HCT116 (cell line): ENCODE data around the gene RNF217. TPM values are rescaled to one million over a fixed set of nuclear protein-coding genes. Genes with fewer than 3 reads are reported as not detected.

Source experiments
- ATAC-seq: fragments of 200-7000 bp; cut with Tn5 transposase; 2 replicates; pipeline ENCODE4 v1.9.1; 2020; ENCODE audit warnings: mild to moderate bottlenecking, moderate library complexity
- BruUV-seq: library from RNA; stranded (reverse); fragments of 400-500 nt; replicated peaks from 2 replicates; lab custom pipeline; 2021; lab: Mats Ljungman, UMichigan
- CTCF ChIA-PET: fragments of 300-600 bp; sonication (Branson Sonifier 250); formaldehyde crosslinking; loops from one replicate; lab custom pipeline; 2021; ENCODE audit warnings: antibody characterized with exemption; lab: Charles Lee
- POLR2A ChIA-PET: fragments of 300-600, 350-600 bp; sonication (Branson Sonifier 250); formaldehyde crosslinking; loops from one replicate; lab custom pipeline; 2021; ENCODE audit warnings: antibody characterized with exemption; lab: Charles Lee
- RAD21 ChIA-PET, 2 experiments: fragments of 300-600 bp; sonication (Branson Sonifier 250); formaldehyde crosslinking; loops; one replicate each; lab custom pipeline; 2023; ENCODE audit warnings: low total read pairs in 2 of 2; ENCODE audit not compliant: uncharacterized antibody in 2 of 2, unreplicated experiment in 2 of 2, low non-redundant PET in 1 of 2; lab: Charles Lee
- DNase-seq: peaks from one replicate; pipeline ENCODE4 v3.0.0-alpha.2; 2010; ENCODE audit warnings: low read depth, low spot score
- H2AFZ ChIP-seq: fragments of 200-600 bp; shearing (Covaris generic), sonication (generic); 2 replicates; pipeline ENCODE4 v1.6.1; 2017; ENCODE audit warnings: low read depth, mixed run types, mixed read lengths, antibody characterized with exemption, low read length; ENCODE audit not compliant: poor library complexity, severe bottlenecking
- H3K27ac ChIP-seq: 2 replicates; pipeline ENCODE4 v1.5.1; 2012; ENCODE audit warnings: low read depth, low read length
- H3K27me3 ChIP-seq: fragments of 200-600 bp; sonication (generic); 2 replicates; pipeline ENCODE4 v1.6.1; 2016; ENCODE audit warnings: mixed run types, low read length, mixed read lengths; ENCODE audit not compliant: insufficient read depth
- H3K36me3 ChIP-seq, 2 experiments: fragments of 200-500 bp in 1 of 2; fragments of 200-600 bp in 1 of 2; sonication (Bioruptor generic) in 1 of 2; sonication (generic) in 1 of 2; 2 replicates each; pipeline versions ENCODE4 v1.5.1 to v1.6.1; 2014 to 2016; ENCODE audit warnings: low read length in 2 of 2, inconsistent platforms in 1 of 2, mixed read lengths in 1 of 2, mixed run types in 1 of 2; ENCODE audit not compliant: insufficient read depth in 2 of 2, control insufficient read depth in 1 of 2
- H3K4me1 ChIP-seq, 2 experiments: fragments of 200-600 bp in 1 of 2; sonication (generic) in 1 of 2; 2 replicates each; pipeline versions ENCODE4 v1.5.1 to v1.6.1; 2012 to 2017; ENCODE audit warnings: low read length in 2 of 2, inconsistent platforms in 1 of 2, mild to moderate bottlenecking in 1 of 2, mixed read lengths in 1 of 2, mixed run types in 1 of 2, moderate library complexity in 1 of 2; ENCODE audit not compliant: insufficient read depth in 2 of 2, control insufficient read depth in 1 of 2
- H3K4me2 ChIP-seq: fragments of 200-600 bp; sonication (generic); 2 replicates; pipeline ENCODE4 v1.6.1; 2017; ENCODE audit warnings: mixed run types, low read length, mixed read lengths
- H3K4me3 ChIP-seq, 2 experiments: fragments of 200-600 bp in 1 of 2; sonication (generic) in 1 of 2; replicated peaks in 1 of 2; 2 replicates each; pipeline ENCODE4 v1.5.1; 2011 to 2016; ENCODE audit warnings: low read length in 2 of 2, control low read depth in 1 of 2, low read depth in 1 of 2, mild to moderate bottlenecking in 1 of 2, mixed read lengths in 1 of 2, mixed run types in 1 of 2
- H3K79me2 ChIP-seq: fragments of 200-600 bp; sonication (generic); 2 replicates; pipeline ENCODE4 v1.6.1; 2017; ENCODE audit warnings: mild to moderate bottlenecking, mixed run types, low read length, moderate library complexity, mixed read lengths; ENCODE audit not compliant: insufficient read depth
- H3K9ac ChIP-seq: fragments of 200-600 bp; sonication (generic); 2 replicates; pipeline ENCODE4 v1.6.1; 2016; ENCODE audit warnings: low read length, mixed read lengths
- H3K9me2 ChIP-seq: fragments of 200-600 bp; sonication (generic), shearing (Covaris generic); 2 replicates; pipeline ENCODE4 v1.6.1; 2017; ENCODE audit warnings: mixed run types, mild to moderate bottlenecking, moderate library complexity; ENCODE audit not compliant: insufficient read depth
- H3K9me3 ChIP-seq, 2 experiments: fragments of 200-500 bp in 1 of 2; fragments of 200-600 bp in 1 of 2; sonication (Bioruptor generic) in 1 of 2; sonication (generic) in 1 of 2; 2 replicates each; pipeline ENCODE4 v1.6.1; 2014 to 2017; ENCODE audit warnings: low read length in 2 of 2, mixed read lengths in 2 of 2, inconsistent platforms in 1 of 2, low read depth in 1 of 2, mild to moderate bottlenecking in 1 of 2, mixed run types in 1 of 2, moderate library complexity in 1 of 2; ENCODE audit not compliant: control insufficient read depth in 1 of 2, insufficient read depth in 1 of 2
- H4K20me1 ChIP-seq: fragments of 200-600 bp; sonication (generic), shearing (Covaris generic); 2 replicates; pipeline ENCODE4 v1.6.1; 2017; ENCODE audit warnings: mixed run types, mild to moderate bottlenecking, moderate library complexity; ENCODE audit not compliant: insufficient read depth
- ATF3 ChIP-seq: IDR thresholded peaks from 2 replicates; pipeline ENCODE4 v1.6.1; 2012
- CBX3 ChIP-seq: IDR thresholded peaks from 2 replicates; pipeline ENCODE4 v1.6.1; 2012; ENCODE audit warnings: low read depth
- CTCF ChIP-seq, 3 experiments: fragments of 200-600 bp in 1 of 3; sonication (generic) in 1 of 3; IDR thresholded peaks in 2 of 3; conservative IDR thresholded peaks in 1 of 3; 2 replicates each; pipeline ENCODE4 v1.5.1; 2012 to 2017; ENCODE audit warnings: low read depth in 2 of 3, low read length in 2 of 3, antibody characterized with exemption in 1 of 3, borderline replicate concordance in 1 of 3, control low read depth in 1 of 3, mild to moderate bottlenecking in 1 of 3, mixed read lengths in 1 of 3, mixed run types in 1 of 3, moderate library complexity in 1 of 3; ENCODE audit not compliant: insufficient read depth in 1 of 3
- EGR1 ChIP-seq: IDR thresholded peaks from 2 replicates; pipeline ENCODE4 v1.6.1; 2012; ENCODE audit warnings: low read depth
- ELF1 ChIP-seq: IDR thresholded peaks from 2 replicates; pipeline ENCODE4 v1.6.1; 2012; ENCODE audit warnings: low read depth, borderline replicate concordance
- EZH2phosphoT487 ChIP-seq: fragments of 200-600 bp; IDR thresholded peaks from 2 replicates; pipeline ENCODE4 v1.6.1; 2018; ENCODE audit warnings: antibody characterized with exemption, borderline replicate concordance
- FOSL1 ChIP-seq: IDR thresholded peaks from 2 replicates; pipeline ENCODE4 v1.6.1; 2012; ENCODE audit warnings: low read depth
- JUND ChIP-seq: IDR thresholded peaks from 2 replicates; pipeline ENCODE4 v1.6.1; 2012
- POLR2AphosphoS5 ChIP-seq: IDR thresholded peaks from 2 replicates; pipeline ENCODE4 v1.6.1; 2011; ENCODE audit warnings: mild to moderate bottlenecking, low read depth, low read length, moderate library complexity
- SIN3A ChIP-seq: IDR thresholded peaks from 2 replicates; pipeline ENCODE4 v1.6.1; 2012; ENCODE audit warnings: low read depth
- SP1 ChIP-seq: IDR thresholded peaks from 2 replicates; pipeline ENCODE4 v1.6.1; 2012; ENCODE audit warnings: low read depth
- YY1 ChIP-seq: IDR thresholded peaks from 2 replicates; pipeline ENCODE4 v1.6.1; 2011; ENCODE audit warnings: low read length, low read depth, moderate library complexity, mild to moderate bottlenecking; ENCODE audit not compliant: insufficient replicate concordance; ENCODE audit errors: extremely low read depth
- ZBTB33 ChIP-seq: IDR thresholded peaks from 2 replicates; pipeline ENCODE4 v1.6.1; 2011; ENCODE audit warnings: mild to moderate bottlenecking, low read length, moderate library complexity; ENCODE audit not compliant: insufficient replicate concordance; ENCODE audit errors: extremely low read depth
- ZFX ChIP-seq: fragments of 450-650 bp; IDR thresholded peaks from 2 replicates; pipeline ENCODE4 v1.6.1; 2017
- ZNF274 ChIP-seq: fragments of 200-500 bp; sonication (Bioruptor generic); IDR thresholded peaks from 2 replicates; pipeline ENCODE4 v1.6.1; 2014; ENCODE audit warnings: mild to moderate bottlenecking, low read depth, low read length, inconsistent platforms
- intact Hi-C: fragments of 100-400 bp; cut with micrococcal nuclease; formaldehyde crosslinking; loops from 2 replicates; pipeline ENCODE4 v1.10.0; 2022
- total RNA-seq: library from RNA; stranded (reverse); gene quantifications from one replicate; pipeline ENCODE4 v1.2.1, GENCODE V29; 2021; ENCODE audit not compliant: unreplicated experiment

Gene RNF217
- total RNA-seq, 1 experiment from 2014 or later, result 20.4 TPM

GRCh38 chr6:125086716-125087115 lies 124.5 kb downstream of the RNF217 start:
- no peaks in the 10 kb centered on the region for H3K9me3 ChIP-seq
- no peaks in the 10 kb centered on the region for H3K4me1 ChIP-seq
- ATAC-seq (no peak), DNase-seq (no peak)
- H3K79me2 ChIP-seq, result no peaks in the 10 kb centered on the region
- no TSS peak for BruUV-seq
- no peak overlapping the region for H3K9ac ChIP-seq
- no peak overlapping the region for H3K4me2 ChIP-seq
- TF ChIP-seq CTCF (IDR thresholded peaks at IDR 0.05 in 2 of 3, conservative IDR thresholded peaks at IDR 0.05 in 1 of 3; ENCODE audit: borderline replicate concordance in 1 of 3, insufficient read depth in 1 of 3, low read depth in 2 of 3, low read length in 2 of 3) (no peak), EGR1 (no peak), JUND (no peak), SIN3A (no peak), ZNF274 (no peak), ATF3 (no peak), FOSL1 (no peak), YY1 (no peak), CBX3 (no peak), SP1 (no peak), EZH2phosphoT487 (no peak), POLR2AphosphoS5 (no peak), ELF1 (no peak), ZFX (no peak), ZBTB33 (no peak)
- intact Hi-C loops, result no loop called here
- POLR2A ChIA-PET, result no interaction called here
- H4K20me1 ChIP-seq, result no peaks in the 10 kb centered on the region
- no peaks in the 10 kb centered on the region for H3K27me3 ChIP-seq
- CTCF ChIA-PET, result no interaction called here
- no peak overlapping the region for H3K27ac ChIP-seq
- no peaks in the 10 kb centered on the region for H3K36me3 ChIP-seq
- H2AFZ ChIP-seq, result no peak overlapping the region
- H3K9me2 ChIP-seq, result no peaks in the 10 kb centered on the region
- no peak overlapping the region for H3K4me3 ChIP-seq
- RAD21 ChIA-PET, result no interaction called here
